Testis (tissue), 2 donors: ENCODE results near the gene ADK.

Source experiments
- POLR2A ChIP-seq: fragments of 450-650 bp; IDR thresholded peaks from one replicate; pipeline ENCODE4 v1.6.1; 2017; ENCODE audit warnings: antibody characterized with exemption, mild to moderate bottlenecking, moderate library complexity
- TF ChIP-seq, protein P1 (sequence below), 3 experiments: fragments of 450-650 bp in 2 of 3; fragments of 200-600 bp in 1 of 3; sonication (generic) in 1 of 3; IDR thresholded peaks; one replicate each; pipeline ENCODE4 v1.5.1; 2016 to 2019; ENCODE audit warnings: antibody characterized with exemption in 3 of 3, mild to moderate bottlenecking in 2 of 3, moderate library complexity in 1 of 3

DNA sequence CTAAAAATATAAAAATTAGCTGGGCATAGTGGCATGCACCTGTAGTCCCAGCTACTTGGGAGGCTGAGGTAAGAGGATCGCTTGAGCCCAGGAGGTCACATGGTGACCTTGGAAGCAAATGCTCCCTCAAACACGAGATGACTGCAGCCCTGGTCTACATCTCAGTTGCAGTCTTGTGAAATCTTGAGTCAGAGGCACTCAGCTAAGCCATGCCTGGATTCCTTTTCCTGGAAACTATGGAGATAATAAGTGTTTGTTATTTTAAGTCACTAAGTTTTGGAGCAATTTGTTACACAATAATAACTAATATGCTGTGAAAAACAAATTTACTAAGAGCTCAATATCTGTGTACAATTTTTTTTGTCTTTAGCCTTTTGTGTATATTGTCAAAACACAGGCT is 391.1 kb downstream of the ADK start:
- TF ChIP-seq, protein P1, sequence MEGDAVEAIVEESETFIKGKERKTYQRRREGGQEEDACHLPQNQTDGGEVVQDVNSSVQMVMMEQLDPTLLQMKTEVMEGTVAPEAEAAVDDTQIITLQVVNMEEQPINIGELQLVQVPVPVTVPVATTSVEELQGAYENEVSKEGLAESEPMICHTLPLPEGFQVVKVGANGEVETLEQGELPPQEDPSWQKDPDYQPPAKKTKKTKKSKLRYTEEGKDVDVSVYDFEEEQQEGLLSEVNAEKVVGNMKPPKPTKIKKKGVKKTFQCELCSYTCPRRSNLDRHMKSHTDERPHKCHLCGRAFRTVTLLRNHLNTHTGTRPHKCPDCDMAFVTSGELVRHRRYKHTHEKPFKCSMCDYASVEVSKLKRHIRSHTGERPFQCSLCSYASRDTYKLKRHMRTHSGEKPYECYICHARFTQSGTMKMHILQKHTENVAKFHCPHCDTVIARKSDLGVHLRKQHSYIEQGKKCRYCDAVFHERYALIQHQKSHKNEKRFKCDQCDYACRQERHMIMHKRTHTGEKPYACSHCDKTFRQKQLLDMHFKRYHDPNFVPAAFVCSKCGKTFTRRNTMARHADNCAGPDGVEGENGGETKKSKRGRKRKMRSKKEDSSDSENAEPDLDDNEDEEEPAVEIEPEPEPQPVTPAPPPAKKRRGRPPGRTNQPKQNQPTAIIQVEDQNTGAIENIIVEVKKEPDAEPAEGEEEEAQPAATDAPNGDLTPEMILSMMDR (IDR thresholded peaks at IDR 0.05) = no peak
- no peak for TF ChIP-seq POLR2A
